IMR-90 (cell line): ENCODE data around the gene DSTYK. TPM values are rescaled to one million over a fixed set of nuclear protein-coding genes. Genes with fewer than 3 reads are reported as not detected.

Source experiments
- ATAC-seq: fragments of 200-7000 bp; cut with Tn5 transposase; 2 replicates; pipeline ENCODE4 v1.9.1; 2020; ENCODE audit warnings: low read depth, mild to moderate bottlenecking, moderate library complexity
- BruUV-seq: library from RNA; stranded (reverse); fragments of 400-500 nt; replicated peaks from 2 replicates; lab custom pipeline; 2021; lab: Mats Ljungman, UMichigan
- CTCF ChIA-PET: fragments of 300-600 bp; formaldehyde crosslinking; extraction: SDS; loops from one replicate; lab custom pipeline; 2021; ENCODE audit warnings: antibody characterized with exemption; lab: Yijun Ruan, JAX
- POLR2A ChIA-PET: fragments of 300-600 bp; sonication (Branson Sonifier 250); formaldehyde crosslinking; loops from one replicate; lab custom pipeline; 2022; ENCODE audit warnings: antibody characterized with exemption; ENCODE audit not compliant: unreplicated experiment; lab: Charles Lee
- DNase-seq: peaks from one replicate; pipeline ENCODE4 v3.0.0; 2013
- H2AFZ ChIP-seq: replicated peaks from 2 replicates; pipeline ENCODE3; 2013; ENCODE audit warnings: low read length, mild to moderate bottlenecking; ENCODE audit not compliant: poor library complexity
- H2AK5ac ChIP-seq: 2 replicates; pipeline ENCODE4 v1.6.1; 2013; ENCODE audit warnings: low read depth, low read length, inconsistent platforms
- H2AK9ac ChIP-seq: replicated peaks from 2 replicates; pipeline ENCODE3; 2013; ENCODE audit warnings: mild to moderate bottlenecking, low read depth, low read length, moderate library complexity; ENCODE audit not compliant: poor library complexity
- H2BK120ac ChIP-seq: 2 replicates; pipeline ENCODE4 v1.6.1; 2013; ENCODE audit warnings: low read depth, low read length, inconsistent platforms
- H2BK15ac ChIP-seq: 3 replicates; pipeline ENCODE4 v1.6.1; 2013; ENCODE audit warnings: low read depth, low read length, inconsistent platforms
- H2BK20ac ChIP-seq: 2 replicates; pipeline ENCODE4 v1.6.1; 2013; ENCODE audit warnings: low read depth, mild to moderate bottlenecking, inconsistent platforms, low read length, moderate library complexity
- H2BK5ac ChIP-seq: 2 replicates; pipeline ENCODE4 v1.6.1; 2013; ENCODE audit warnings: mild to moderate bottlenecking, low read depth, low read length, inconsistent platforms; ENCODE audit not compliant: poor library complexity, severe bottlenecking
- H3K14ac ChIP-seq: replicated peaks from 2 replicates; pipeline ENCODE4 v1.6.1; 2013; ENCODE audit warnings: low read depth, low read length, inconsistent platforms
- H3K18ac ChIP-seq: 2 replicates; pipeline ENCODE4 v1.6.1; 2013; ENCODE audit warnings: low read depth, low read length, control low read depth
- H3K23ac ChIP-seq: 2 replicates; pipeline ENCODE4 v1.6.1; 2013; ENCODE audit warnings: low read depth, low read length, inconsistent platforms
- H3K27ac ChIP-seq: 2 replicates; pipeline ENCODE4 v1.5.1; 2013; ENCODE audit warnings: mild to moderate bottlenecking, control low read depth, low read length; ENCODE audit not compliant: insufficient read depth
- H3K27me3 ChIP-seq: 2 replicates; pipeline ENCODE4 v1.6.1; 2013; ENCODE audit warnings: low read length; ENCODE audit not compliant: control insufficient read depth, insufficient read depth
- H3K36me3 ChIP-seq: 2 replicates; pipeline ENCODE4 v1.6.1; 2013; ENCODE audit warnings: low read length, mixed read lengths; ENCODE audit not compliant: control insufficient read depth, insufficient read depth
- H3K4ac ChIP-seq: 2 replicates; pipeline ENCODE4 v1.6.1; 2013; ENCODE audit warnings: low read depth, low read length, inconsistent platforms
- H3K4me1 ChIP-seq: 2 replicates; pipeline ENCODE4 v1.6.1; 2013; ENCODE audit warnings: low read length, mixed read lengths; ENCODE audit not compliant: control insufficient read depth, insufficient read depth
- H3K4me2 ChIP-seq: 2 replicates; pipeline ENCODE4 v1.6.1; 2013; ENCODE audit warnings: low read depth, mild to moderate bottlenecking, control low read depth, low read length, moderate library complexity
- H3K4me3 ChIP-seq: 2 replicates; pipeline ENCODE4 v1.5.1; 2013; ENCODE audit warnings: low read depth, mild to moderate bottlenecking, control low read depth, low read length, moderate library complexity; ENCODE audit not compliant: insufficient read depth
- H3K56ac ChIP-seq: 2 replicates; pipeline ENCODE4 v1.6.1; 2013; ENCODE audit warnings: low read length, inconsistent platforms; ENCODE audit not compliant: insufficient read depth; ENCODE audit errors: extremely low read depth
- H3K79me1 ChIP-seq, 2 experiments: 2 replicates each; pipeline ENCODE4 v1.6.1; 2013; ENCODE audit warnings: low read length in 2 of 2, inconsistent platforms in 1 of 2, low read depth in 1 of 2
- H3K9ac ChIP-seq: 2 replicates; pipeline ENCODE4 v1.6.1; 2013; ENCODE audit warnings: low read depth, low read length, control low read depth
- H3K9me1 ChIP-seq: 2 replicates; pipeline ENCODE4 v1.6.1; 2013; ENCODE audit warnings: low read length, inconsistent platforms; ENCODE audit not compliant: insufficient read depth
- H3K9me3 ChIP-seq: 2 replicates; pipeline ENCODE4 v1.6.1; 2013; ENCODE audit warnings: low read length; ENCODE audit not compliant: control insufficient read depth, insufficient read depth
- H4K20me1 ChIP-seq: 2 replicates; pipeline ENCODE4 v1.6.1; 2013; ENCODE audit warnings: low read length, inconsistent platforms; ENCODE audit not compliant: insufficient read depth
- H4K5ac ChIP-seq: 2 replicates; pipeline ENCODE4 v1.6.1; 2013; ENCODE audit warnings: mild to moderate bottlenecking, low read depth, low read length, control low read depth
- H4K8ac ChIP-seq, 2 experiments: 2 replicates each; pipeline ENCODE4 v1.6.1; 2013; ENCODE audit warnings: low read depth in 2 of 2, low read length in 2 of 2, control low read depth in 1 of 2, inconsistent platforms in 1 of 2
- H4K91ac ChIP-seq: 2 replicates; pipeline ENCODE4 v1.6.1; 2013; ENCODE audit warnings: low read depth, low read length, inconsistent platforms; ENCODE audit not compliant: insufficient read depth
- MAFK ChIP-seq: IDR thresholded peaks from 2 replicates; pipeline ENCODE4 v1.6.1; 2012; ENCODE audit warnings: low read depth, low read length, improper control_type of control experiment
- RFX5 ChIP-seq: IDR thresholded peaks from 2 replicates; pipeline ENCODE4 v1.8.0; 2012; ENCODE audit warnings: low read depth, mild to moderate bottlenecking, low read length, moderate library complexity
- USF2 ChIP-seq: fragments of 150-350 bp; IDR thresholded peaks from 2 replicates; pipeline ENCODE4 v1.6.1; 2017; ENCODE audit warnings: mild to moderate bottlenecking, antibody characterized with exemption, low read length, low read depth
- WGBS, 2 experiments: methylation state at CpG; one replicate each; pipeline versions ENCODE4 v1.1.5 to v1.1.7; 2013; ENCODE audit warnings: missing lambda C conversion rate in 2 of 2; ENCODE audit not compliant: insufficient read length in 1 of 2; ENCODE audit errors: extremely low coverage in 2 of 2; 5-methylcytosine and 5-hydroxymethylcytosine counted together
- dilution Hi-C: fragments of 300-500 bp; cut with HindIII; formaldehyde crosslinking; loops from one replicate; pipeline ENCODE4 v1.14.3; 2018; ENCODE audit warnings: low sequenced_read_pairs; ENCODE audit not compliant: unreplicated experiment
- in situ Hi-C: fragments of 300-500 bp; cut with MboI; formaldehyde crosslinking; loops from 3 replicates; pipeline ENCODE4 v1.14.3; 2019; ENCODE audit warnings: low sequenced_read_pairs, inconsistent platforms, mixed read lengths
- intact Hi-C: fragments of 100-400 bp; cut with micrococcal nuclease; formaldehyde crosslinking; loops from 2 replicates; pipeline ENCODE4 v1.10.0; 2022
- polyA plus RNA-seq, 3 experiments: library from polyadenylated mRNA; depleted of rRNA; stranded (reverse); fragments of >200 nt; gene quantifications; 2 replicates each; pipeline ENCODE4 v1.2.3, GENCODE V29; 2012; ENCODE audit warnings: low replicate concordance in 1 of 3
- total RNA-seq: library from RNA; depleted of rRNA; stranded (reverse); fragments of >200 nt; gene quantifications from 2 replicates; pipeline ENCODE4 v1.2.3, GENCODE V29; 2012

DSTYK gene
- total and polyA plus RNA-seq, 2 of the 4 experiments (the other 2 are of a cell fraction) = 8.0 to 18.3 TPM

- no peak for ATAC-seq
- POLR2A ChIA-PET = no interaction called here
Measured at GRCh38 chr1:205142102-205142469, 69.4 kb downstream of the DSTYK start.

More at GRCh38 chr1:205142102-205142469, 69.4 kb downstream of the DSTYK start:
- dilution Hi-C loops (no loop called here), intact Hi-C loops (loop anchor here (5.0 kb wide), 2 partner anchors 70 to 85 kb away; partner anchors contain the start of genes DSTYK and TMCC2), in situ Hi-C loops (no loop called here)
- Histone ChIP-seq H4K8ac (no peak overlapping the region), H4K20me1 (no peaks in the 10 kb centered on the region), H2BK120ac (no peak overlapping the region), H3K14ac (no peak overlapping the region), H3K4ac (no peak overlapping the region), H3K79me1 (peaks cover 0 to 3% of the 10 kb centered on the region in 2 experiments; a peak in 1 of 4 replicates), H2AFZ (no peak overlapping the region), H4K5ac (no peak overlapping the region; the same call in 1 of the 2 replicates), H2AK5ac (0 out of 2 replicates have a peak overlapping the region, but pooled peaks have one; percentile 19), H2BK5ac (no peak overlapping the region), H3K18ac (no peak overlapping the region), H3K9me3 (no peaks in the 10 kb centered on the region), H3K4me2 (no peak overlapping the region), H3K27ac (no peak overlapping the region), H2BK15ac (no peak overlapping the region), H3K4me1 (peaks cover 18% of the 10 kb centered on the region), H3K27me3 (no peaks in the 10 kb centered on the region), H3K36me3 (no peaks in the 10 kb centered on the region), H3K9ac (no peak overlapping the region), H3K23ac (no peak overlapping the region), H3K56ac (no peak overlapping the region), H4K91ac (no peak overlapping the region), H2AK9ac (no peak overlapping the region), H3K4me3 (no peak overlapping the region), H2BK20ac (no peak overlapping the region), H3K9me1 (peaks cover 12% of the 10 kb centered on the region; the same call in 1 of the 2 replicates)
- no CpG with 5 or more reads among the region's 2 CpGs for WGBS, 2 experiments
- TF ChIP-seq RFX5 (no peak), MAFK (no peak), USF2 (no peak)
- CTCF ChIA-PET = interaction anchor here (0.8 to 1.9 kb wide), 7 partner anchors 8 to 184 kb away, joined by 3 to 14 read pairs (median 4); no protein-coding TSS in a partner anchor
- BruUV-seq = no TSS peak
- no peak for DNase-seq
